ENCODE measurements around the gene NXNL2.

Gene NXNL2

GRCh38 chr9:88529496-88529895 is 5.5 kb upstream of the NXNL2 start (continued):
- TF ChIP-seq ZNF565 (CRISPR knock-in tag; conservative IDR thresholded peaks at IDR 0.05; ENCODE audit: low read depth) (no peak), CREB5 (CRISPR knock-in tag; IDR thresholded peaks at IDR 0.05; ENCODE audit: low read depth) (no peak), ISL1 (CRISPR knock-in tag; IDR thresholded peaks at IDR 0.05) (no peak), GLIS3 (CRISPR knock-in tag; IDR thresholded peaks at IDR 0.05) (no peak), ESRRG (CRISPR knock-in tag; IDR thresholded peaks at IDR 0.05) (no peak), OSR1 (CRISPR knock-in tag; IDR thresholded peaks at IDR 0.05) (no peak), CSDC2 (CRISPR knock-in tag; IDR thresholded peaks at IDR 0.05) (no peak)

GRCh38 chr9:88530051-88530450 is 4.9 kb upstream of the NXNL2 start:
- ATAC-seq: no peak
- TF ChIP-seq SNAI2 (CRISPR knock-in tag; IDR thresholded peaks at IDR 0.05): no peak
- TF ChIP-seq OSR1 (CRISPR knock-in tag; IDR thresholded peaks at IDR 0.05): no peak
- TF ChIP-seq TOX (CRISPR knock-in tag; IDR thresholded peaks at IDR 0.05; ENCODE audit: borderline replicate concordance): no peak

- no peak for TF ChIP-seq ZNF565 (CRISPR knock-in tag; conservative IDR thresholded peaks at IDR 0.05; ENCODE audit: low read depth)
- no peak for TF ChIP-seq ZFP30 (CRISPR knock-in tag; IDR thresholded peaks at IDR 0.05)
- TF ChIP-seq ARNTL (CRISPR knock-in tag; IDR thresholded peaks at IDR 0.05; ENCODE audit: borderline replicate concordance, low read depth): no peak
- no peak for TF ChIP-seq GLIS3 (CRISPR knock-in tag; IDR thresholded peaks at IDR 0.05)
- TF ChIP-seq PPARA (CRISPR knock-in tag; IDR thresholded peaks at IDR 0.05; ENCODE audit: borderline replicate concordance): no peak
- TF ChIP-seq CSDC2 (CRISPR knock-in tag; IDR thresholded peaks at IDR 0.05): no peak
- no peak for TF ChIP-seq RARB (CRISPR knock-in tag; IDR thresholded peaks at IDR 0.05)
- no peak for ATAC-seq
These were observed 2.9 kb upstream of the NXNL2 start for GRCh38 chr9:88531920-88532698.

- peak; percentile 62 for ATAC-seq
- TF ChIP-seq PPARA (CRISPR knock-in tag; IDR thresholded peaks at IDR 0.05; ENCODE audit: borderline replicate concordance) (no peak), ESRRG (CRISPR knock-in tag; IDR thresholded peaks at IDR 0.05) (no peak), ZC3H10 (CRISPR knock-in tag; IDR thresholded peaks at IDR 0.05) (no peak), CSDC2 (CRISPR knock-in tag; IDR thresholded peaks at IDR 0.05) (no peak), ARNTL (CRISPR knock-in tag; IDR thresholded peaks at IDR 0.05; ENCODE audit: borderline replicate concordance, low read depth) (no peak), SNAI2 (CRISPR knock-in tag; IDR thresholded peaks at IDR 0.05) (no peak), ZNF8 (CRISPR knock-in tag; IDR thresholded peaks at IDR 0.05) (no peak), PATZ1 (CRISPR knock-in tag; IDR thresholded peaks at IDR 0.05; ENCODE audit: borderline replicate concordance) (no peak)
These were observed 975 bp upstream of the NXNL2 start for GRCh38 chr9:88533951-88534455.

GRCh38 chr9:88535226-88536022 is 446 bp downstream of the NXNL2 start:
- no peak for TF ChIP-seq OSR1 (CRISPR knock-in tag; IDR thresholded peaks at IDR 0.05)
- no peak for TF ChIP-seq CSRNP3 (CRISPR knock-in tag; IDR thresholded peaks at IDR 0.05)
- no peak for TF ChIP-seq PATZ1 (CRISPR knock-in tag; IDR thresholded peaks at IDR 0.05; ENCODE audit: borderline replicate concordance)

More at GRCh38 chr9:88535226-88536022, 446 bp downstream of the NXNL2 start:
- ATAC-seq: peak; percentile 42
